NT2/D1 (cell line): ENCODE results near the gene RIMBP2.

Source experiments
- YY1 ChIP-seq: IDR thresholded peaks from 2 replicates; pipeline ENCODE4 v1.6.1; 2011; ENCODE audit not compliant: insufficient read length, insufficient read depth
- ZNF274 ChIP-seq: IDR thresholded peaks from 2 replicates; pipeline ENCODE4 v1.6.1; 2011; ENCODE audit warnings: mild to moderate bottlenecking, low read depth, low read length

DNA sequence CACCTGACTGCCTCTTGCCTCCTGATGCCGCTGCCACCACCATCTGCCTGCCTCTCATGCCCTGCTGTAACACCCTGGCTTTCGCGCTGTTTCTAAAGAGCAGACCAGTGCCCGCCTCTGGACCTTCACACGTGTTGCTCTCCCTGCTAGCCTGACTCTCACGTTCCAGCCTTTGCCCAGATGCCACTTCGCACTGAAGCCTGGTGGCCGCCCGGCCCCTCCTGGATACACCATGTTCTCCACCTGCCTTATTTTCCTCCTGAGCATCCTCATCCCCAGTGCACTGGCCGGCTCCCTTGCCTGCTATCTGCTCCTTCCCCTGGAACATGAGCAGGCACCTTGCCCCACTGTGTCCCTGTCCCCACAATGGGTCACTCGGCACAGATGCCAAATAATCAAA, 231.9 kb downstream of the RIMBP2 start:
- TF ChIP-seq YY1, result no peak
- TF ChIP-seq ZNF274, result no peak
